Body of pancreas (tissue), 4 donors: ENCODE measurements around the gene JOSD2.

Experiments used
- CTCF ChIP-seq, 7 experiments: fragments of 450-650 bp in 4 of 7; fragments of 200-600 bp in 3 of 7; sonication (generic) in 3 of 7; IDR thresholded peaks; one replicate each; pipeline ENCODE4 v1.5.1; 2016 to 2019; ENCODE audit warnings: antibody characterized with exemption in 7 of 7
- POLR2A ChIP-seq, 3 donors: fragments of 450-650 bp; IDR thresholded peaks; one replicate each; pipeline ENCODE4 v1.6.1; 2016; ENCODE audit warnings: antibody characterized with exemption in 3 of 3, mild to moderate bottlenecking in 2 of 3

- no peak for TF ChIP-seq POLR2A (IDR thresholded peaks at IDR 0.05)
- no peak for TF ChIP-seq CTCF (IDR thresholded peaks at IDR 0.05)
Observed at GRCh38 chr19:50485284-50485955, 25.6 kb downstream of the JOSD2 start.
